Measurements from ENCODE around the gene TUBGCP2. TPM values are rescaled to one million over a fixed set of nuclear protein-coding genes. Genes with fewer than 3 reads are reported as not detected.
A peak's percentile ranks its signal among the peaks of the same experiment; 100 is the strongest.

The TUBGCP2 gene
- polyA plus RNA-seq, 3 donors: 59.2 to 79.8 (median 61.1) TPM

DNA sequence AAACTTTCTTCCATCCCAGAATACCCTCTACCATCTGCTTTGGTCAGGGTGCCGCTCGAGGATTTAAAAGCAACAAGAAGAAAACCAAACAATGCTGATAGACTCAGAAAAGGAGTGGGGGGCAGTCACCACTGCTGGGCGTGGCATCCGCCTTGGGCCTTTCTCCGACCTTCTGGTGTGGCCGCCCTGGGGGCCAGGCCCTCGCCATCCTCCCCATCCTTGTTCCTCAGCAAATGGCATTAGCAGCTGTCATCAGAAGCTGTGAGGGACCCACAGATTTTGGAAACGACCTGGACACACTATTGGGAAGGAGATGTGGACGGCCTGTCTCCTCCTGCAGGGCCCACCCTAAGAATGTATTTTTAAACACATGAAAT, 4.1 kb upstream of the TUBGCP2 start:
- no peak for DNase-seq (ENCODE audit: extremely low read depth in 1 of 11, low read depth in 9 of 11, low spot score in 4 of 11)

DNA sequence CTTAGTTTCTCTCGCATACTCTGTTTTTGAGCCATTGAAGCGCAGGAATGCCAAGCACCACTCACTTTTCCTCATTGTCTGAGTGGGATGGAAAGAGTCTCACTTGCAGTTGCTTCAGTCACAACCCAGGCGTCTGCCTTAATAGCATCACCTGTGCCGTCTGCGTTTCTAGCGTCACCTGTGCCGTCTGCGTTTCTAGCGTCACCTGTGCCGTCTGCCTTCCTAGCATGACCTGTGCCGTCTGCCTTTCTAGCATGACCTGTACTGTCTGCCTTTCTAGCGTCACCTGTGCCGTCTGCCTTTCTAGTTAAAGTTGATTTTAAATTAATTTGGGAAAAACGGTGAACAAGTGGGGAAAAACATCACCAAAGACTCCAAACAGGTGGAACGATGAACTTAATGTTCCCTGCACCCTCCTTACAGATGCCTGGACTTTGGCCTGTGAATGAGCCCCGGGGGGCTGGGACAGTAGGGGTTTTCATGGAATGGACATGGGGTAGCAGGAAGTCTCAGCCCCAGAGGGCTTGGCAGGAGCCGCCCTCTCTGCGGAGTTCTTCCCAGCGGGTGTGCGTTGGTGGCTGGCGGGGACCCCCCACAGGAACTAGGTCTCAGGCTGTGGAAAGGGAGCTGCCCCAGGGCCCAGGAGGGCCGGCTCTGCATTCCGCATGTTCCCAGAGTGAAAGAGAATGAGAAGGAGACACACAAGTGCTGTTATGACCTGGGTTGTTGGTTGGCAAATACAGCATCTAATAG, 3.5 kb upstream of the TUBGCP2 start:
- no peak for DNase-seq (ENCODE audit: extremely low read depth in 1 of 11, low read depth in 9 of 11, low spot score in 4 of 11)

DNA sequence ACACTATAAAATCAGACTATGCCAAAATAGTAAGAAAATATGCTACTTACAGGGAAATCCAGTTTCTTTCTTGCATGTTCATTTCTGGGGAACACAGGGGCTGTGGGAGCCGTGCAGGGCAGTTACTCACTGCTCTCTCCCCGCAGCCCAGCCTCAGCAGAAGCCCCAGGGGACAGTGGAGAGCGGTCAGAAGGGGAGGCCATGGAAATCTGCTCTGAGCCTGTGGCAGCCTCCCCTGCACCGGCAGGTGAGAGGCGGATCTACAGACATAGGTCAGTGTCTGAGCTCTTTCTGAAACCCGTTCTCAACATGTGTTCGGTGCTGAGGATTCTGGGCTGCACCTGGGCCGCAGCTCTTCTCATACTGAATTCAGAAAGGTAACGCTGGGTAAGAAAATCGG, 2.9 kb upstream of the TUBGCP2 start:
- no peak for DNase-seq (ENCODE audit: extremely low read depth in 1 of 11, low read depth in 9 of 11, low spot score in 4 of 11)

DNA sequence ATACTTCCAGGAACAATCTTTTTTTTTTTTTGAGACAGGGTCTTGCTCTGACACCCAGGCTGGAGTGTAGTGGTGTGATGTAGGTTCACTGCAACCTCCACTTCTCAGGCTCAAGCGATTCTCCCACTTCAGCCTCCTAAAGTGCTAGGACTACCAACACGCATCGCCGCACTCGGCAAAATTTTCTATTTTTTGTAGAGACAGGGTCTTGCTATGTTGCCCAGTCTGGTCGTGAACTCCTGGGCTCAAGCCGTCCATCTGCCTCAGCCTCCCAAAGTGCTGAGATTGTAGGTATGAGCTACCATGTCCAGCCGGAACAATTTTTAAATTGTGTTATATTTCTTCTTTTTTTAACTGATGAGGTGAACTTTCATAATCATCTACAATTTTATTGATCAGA, 2.1 kb upstream of the TUBGCP2 start:
- no peak for DNase-seq (ENCODE audit: extremely low read depth in 1 of 11, low read depth in 9 of 11, low spot score in 4 of 11)

DNA sequence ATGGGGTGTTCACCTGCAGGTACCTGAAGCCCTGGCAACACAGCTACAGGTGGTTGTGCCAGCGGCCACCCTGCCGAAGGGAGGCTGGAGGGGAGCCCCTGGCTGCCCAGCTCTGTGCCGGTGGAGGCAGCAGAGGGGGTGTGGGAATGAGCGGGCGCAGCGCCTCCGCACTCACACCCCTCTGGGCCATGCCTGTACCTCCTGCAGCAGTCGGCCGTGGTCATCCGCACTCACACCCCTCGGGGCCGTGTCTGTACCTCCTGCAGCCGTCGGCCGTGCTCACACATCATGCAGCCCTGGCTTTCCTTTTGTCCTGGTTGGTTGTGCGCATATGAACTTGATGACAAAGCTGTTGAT, 1.7 kb upstream of the TUBGCP2 start:
- no peak for DNase-seq (ENCODE audit: extremely low read depth in 1 of 11, low read depth in 9 of 11, low spot score in 4 of 11)

DNA sequence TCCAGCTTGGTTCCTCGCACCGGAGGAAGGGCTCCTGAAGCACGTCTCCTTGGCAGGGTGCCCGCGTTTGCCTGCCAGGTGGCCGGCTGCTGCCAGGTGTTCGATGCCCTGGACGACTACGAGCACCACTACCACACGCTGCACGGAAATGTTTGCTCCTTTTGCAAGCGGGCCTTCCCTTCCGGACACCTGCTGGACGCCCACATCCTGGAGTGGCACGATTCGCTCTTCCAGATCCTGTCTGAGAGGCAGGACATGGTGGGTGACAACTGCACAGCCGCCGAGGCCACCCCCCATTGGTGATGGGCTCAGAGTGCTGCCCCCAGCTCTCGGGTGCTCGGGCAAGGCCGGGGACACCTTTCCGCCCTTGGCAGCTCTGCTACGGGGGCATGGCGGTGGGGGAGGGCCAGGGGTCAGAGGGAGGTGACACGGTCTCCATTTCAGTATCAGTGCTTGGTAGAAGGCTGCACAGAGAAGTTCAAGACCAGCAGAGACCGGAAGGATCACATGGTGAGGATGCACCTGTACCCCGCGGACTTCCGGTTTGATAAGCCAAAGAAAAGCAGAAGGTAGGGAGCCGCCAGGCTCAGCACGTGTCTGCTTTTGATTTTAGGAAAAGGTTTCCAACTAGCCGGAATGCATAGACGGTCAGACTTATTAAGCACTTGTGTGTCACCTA, 1.2 kb upstream of the TUBGCP2 start:
- DNase-seq (ENCODE audit: extremely low read depth in 1 of 11, low read depth in 9 of 11, low spot score in 4 of 11): no peak

DNA sequence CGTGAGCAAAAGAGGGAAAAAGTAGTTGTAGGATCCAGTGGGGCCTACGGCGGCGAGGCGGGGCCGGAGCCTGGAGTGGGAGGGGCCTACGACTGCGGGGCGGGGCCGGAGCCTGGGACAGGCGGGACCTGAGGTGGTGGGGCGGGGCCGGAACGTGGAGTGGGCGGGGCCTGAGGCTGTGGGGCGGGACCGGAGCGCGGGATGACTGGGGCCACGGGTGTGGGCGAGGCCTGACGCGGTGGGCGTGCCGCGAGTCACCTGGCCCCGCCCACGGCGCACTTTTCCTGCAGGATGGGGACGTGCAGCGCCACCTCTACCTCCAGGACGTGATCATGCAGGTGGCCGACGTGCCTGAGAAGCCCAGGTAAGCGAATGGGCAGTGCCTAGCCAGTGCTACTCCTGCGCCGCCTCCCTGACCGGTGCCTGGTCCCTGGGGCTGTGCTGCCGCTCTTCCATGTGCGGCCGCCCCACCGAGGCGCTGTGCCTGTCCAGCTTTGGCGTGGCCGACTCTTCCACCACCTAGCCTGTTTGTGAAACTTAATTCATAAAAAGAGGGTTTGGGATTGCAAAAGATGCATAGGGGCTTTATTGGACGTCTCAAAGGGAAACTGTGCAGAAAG, 538 bp upstream of the TUBGCP2 start:
- peak in 10 of 11 donors; percentile 61 to 82 (median 74) for DNase-seq (ENCODE audit: extremely low read depth in 1 of 11, low read depth in 9 of 11, low spot score in 4 of 11)

DNA sequence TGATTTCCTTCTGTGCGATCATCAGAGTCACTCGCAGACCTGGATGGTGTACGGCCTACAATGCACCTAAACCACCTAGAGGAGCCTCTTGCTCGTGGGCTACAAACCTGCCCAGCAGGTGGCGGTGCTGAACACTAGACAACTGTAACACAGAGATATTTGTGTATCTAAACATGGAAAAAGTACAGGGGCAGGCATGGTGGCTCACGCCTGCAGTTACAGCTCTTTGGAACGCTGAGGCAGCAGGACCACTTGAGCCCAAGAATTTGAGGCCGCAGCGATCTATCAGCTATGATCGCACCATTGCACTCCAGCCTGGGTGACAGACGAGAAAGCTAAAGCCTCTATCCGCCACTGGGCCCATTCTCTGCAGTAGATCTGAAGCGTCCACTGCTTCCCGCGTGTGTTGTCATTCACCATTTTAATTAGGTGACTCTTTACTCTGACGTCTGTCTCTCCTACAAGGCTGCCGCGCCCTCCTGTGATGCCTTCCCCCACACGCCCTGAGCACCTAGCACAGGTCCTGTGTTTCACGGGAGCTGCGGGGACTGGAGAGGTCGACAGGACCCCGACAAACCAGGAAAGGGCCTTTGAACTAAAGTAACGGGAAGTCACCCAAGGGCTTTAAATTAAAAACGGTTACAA, 774 bp downstream of the TUBGCP2 start:
- DNase-seq (ENCODE audit: extremely low read depth in 1 of 11, low read depth in 9 of 11, low spot score in 4 of 11): peak in 8 of 11 donors; percentile 66 to 84 (median 74)

DNA sequence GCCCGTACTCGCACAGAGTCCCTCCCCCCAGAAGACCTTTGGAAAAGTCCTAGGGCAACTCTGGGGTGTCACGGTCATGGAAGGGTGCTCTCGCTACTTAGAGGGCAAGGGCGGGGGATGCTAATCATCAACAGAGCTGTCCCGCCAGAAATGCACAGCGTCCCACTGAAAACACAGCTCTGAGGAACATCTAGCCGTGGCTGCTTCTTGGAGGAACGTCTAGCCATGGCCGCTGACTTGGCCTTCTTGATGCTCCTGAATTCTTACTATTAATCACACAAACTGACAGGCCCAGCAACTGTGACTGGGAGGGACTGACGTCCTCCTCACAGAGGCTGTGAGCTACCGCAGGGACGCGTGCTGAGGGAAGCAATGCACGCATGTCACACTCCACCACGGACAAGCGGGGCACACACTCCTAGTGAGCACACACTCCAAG, 1.7 kb downstream of the TUBGCP2 start:
- DNase-seq (ENCODE audit: extremely low read depth in 1 of 11, low read depth in 9 of 11, low spot score in 4 of 11): no peak

DNA sequence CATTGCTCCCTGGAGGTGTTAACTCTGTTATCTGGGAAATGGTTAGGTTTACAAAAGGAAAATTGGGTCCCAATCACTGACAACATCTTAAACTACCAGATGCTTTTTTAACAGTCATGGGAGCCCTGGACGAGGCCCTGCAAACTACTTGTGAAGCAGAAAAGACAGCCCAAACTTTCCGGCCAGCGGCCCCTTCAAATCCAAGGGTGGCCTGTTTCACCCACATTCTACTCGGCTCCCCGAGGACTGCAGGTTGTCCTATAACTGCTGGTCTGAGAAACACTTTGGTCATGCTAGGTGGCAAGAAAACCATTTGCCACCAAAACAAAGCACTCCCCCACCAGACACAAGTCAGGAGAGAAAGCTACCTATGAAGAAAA, 2.6 kb downstream of the TUBGCP2 start:
- no peak for DNase-seq (ENCODE audit: extremely low read depth in 1 of 11, low read depth in 9 of 11, low spot score in 4 of 11)

DNA sequence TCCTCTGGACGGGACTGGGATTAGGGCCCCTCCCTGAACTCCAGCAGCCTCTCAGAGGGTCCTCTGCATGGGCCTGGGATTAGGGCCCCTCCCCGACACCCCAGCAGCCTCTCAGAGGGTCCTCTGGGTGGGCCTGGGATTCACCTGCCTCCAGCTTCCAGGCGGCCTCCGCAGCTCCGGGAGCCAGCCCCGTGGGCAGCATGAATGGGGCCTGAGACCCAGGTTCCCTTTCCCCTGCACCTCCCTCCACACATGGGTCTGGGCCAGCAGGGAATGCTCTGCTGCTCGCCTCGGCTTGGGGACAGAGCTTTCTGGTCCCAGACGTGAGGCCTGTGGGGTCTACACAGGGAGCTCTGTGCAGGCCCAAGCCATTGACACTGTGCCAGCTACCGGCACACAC, 5.5 kb downstream of the TUBGCP2 start:
- no peak for DNase-seq (ENCODE audit: extremely low read depth in 1 of 11, low read depth in 9 of 11, low spot score in 4 of 11)

DNA sequence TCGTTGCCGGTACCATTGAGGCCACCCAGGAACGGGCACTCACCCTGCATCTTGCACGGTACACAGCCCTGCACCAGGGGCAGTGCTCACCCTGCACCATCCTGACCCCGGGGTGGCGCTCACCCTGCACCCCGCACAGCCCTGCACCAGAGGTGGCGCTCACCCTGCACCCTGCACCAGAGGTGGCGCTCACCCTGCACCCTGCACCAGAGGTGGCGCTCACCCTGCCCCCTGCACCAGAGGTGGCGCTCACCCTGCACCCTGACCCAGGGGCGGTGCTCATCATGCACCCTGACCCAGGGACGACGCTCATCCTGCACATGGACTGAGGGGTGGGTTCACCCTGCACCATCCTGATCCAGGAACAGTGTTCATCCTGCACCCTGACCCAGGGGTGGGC, 6.4 kb downstream of the TUBGCP2 start:
- no peak for DNase-seq (ENCODE audit: extremely low read depth in 1 of 11, low read depth in 9 of 11, low spot score in 4 of 11)

DNA sequence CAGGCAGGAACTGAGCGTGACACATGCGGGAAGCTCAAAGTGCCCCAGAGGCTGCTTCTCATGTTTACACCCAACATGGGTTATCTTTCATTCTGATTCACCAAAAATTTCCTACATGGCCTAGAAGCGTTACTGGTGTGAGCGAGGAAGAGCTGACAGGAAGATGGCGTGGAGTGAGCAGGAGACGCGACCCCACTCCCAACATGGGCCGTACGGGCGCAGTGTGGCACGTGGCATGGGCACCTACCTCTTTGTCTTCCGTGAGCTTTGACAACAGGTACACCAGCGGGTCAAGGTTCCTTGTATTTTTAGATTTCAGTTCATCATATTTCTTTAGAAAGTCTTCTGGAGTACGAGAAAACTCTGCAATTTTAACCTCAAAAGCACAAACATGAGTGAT, 8.9 kb downstream of the TUBGCP2 start:
- no peak for DNase-seq (ENCODE audit: extremely low read depth in 1 of 11, low read depth in 9 of 11, low spot score in 4 of 11)

DNA sequence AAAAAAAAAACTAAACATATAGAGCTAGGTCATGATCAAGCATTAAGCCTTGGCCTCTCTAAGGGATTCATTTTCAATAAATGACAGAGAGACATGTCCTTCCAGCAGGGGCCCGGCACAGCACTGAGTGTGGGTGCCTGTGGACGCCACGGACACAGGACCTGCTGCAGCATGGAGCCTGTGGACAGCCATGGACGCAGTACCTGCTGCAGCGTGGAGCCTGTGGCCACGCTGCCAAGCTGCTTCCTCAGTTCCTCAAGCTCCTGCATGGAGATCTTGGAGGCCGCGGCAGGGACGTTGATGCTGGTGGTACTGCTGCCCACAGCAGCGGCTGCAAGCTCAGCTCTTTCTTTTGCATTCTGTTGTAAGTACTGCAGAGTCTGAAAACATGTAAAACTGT, 9.4 kb downstream of the TUBGCP2 start:
- no peak for DNase-seq (ENCODE audit: extremely low read depth in 1 of 11, low read depth in 9 of 11, low spot score in 4 of 11)

DNA sequence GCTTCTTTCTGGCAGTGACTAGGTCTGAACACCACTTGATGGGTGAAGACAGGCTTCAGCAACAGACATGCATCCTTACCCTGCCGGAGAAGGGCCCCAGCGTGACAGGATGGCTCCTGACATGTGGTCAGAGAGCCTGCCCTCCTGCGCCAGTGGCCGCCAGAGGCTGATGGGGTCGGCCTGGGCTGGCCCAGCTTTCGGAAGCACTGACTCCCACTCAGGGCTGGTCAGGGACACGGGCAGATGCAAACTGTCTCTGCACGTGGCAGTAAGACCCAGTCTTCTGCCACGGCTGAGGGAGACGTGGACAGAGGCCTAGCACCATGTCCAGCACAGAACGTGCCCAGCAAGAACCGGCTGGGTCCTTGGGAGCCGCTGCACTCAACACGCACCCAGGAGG, 10.2 kb downstream of the TUBGCP2 start:
- DNase-seq (ENCODE audit: extremely low read depth in 1 of 11, low read depth in 9 of 11, low spot score in 4 of 11): no peak

DNA sequence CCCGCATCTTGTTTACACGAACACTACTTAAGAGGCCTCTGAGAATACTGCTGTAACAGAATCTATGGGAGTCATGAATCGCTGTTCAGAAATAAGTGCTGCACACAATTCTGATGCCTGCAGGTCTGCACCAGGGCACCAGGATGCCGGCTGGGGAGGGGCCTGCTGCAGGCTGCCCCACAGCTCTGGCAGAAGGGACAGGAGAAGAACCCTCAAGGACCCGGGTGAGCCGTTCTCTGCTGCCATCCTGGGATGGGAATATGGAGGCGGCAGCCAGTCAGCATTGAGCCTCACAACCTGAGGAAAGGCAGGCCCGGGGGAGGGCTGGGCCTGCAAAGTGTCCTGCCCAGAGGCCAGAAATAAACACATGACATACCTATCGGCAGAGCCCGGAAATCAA, 11.2 kb downstream of the TUBGCP2 start:
- DNase-seq (ENCODE audit: extremely low read depth in 1 of 11, low read depth in 9 of 11, low spot score in 4 of 11): no peak

DNA sequence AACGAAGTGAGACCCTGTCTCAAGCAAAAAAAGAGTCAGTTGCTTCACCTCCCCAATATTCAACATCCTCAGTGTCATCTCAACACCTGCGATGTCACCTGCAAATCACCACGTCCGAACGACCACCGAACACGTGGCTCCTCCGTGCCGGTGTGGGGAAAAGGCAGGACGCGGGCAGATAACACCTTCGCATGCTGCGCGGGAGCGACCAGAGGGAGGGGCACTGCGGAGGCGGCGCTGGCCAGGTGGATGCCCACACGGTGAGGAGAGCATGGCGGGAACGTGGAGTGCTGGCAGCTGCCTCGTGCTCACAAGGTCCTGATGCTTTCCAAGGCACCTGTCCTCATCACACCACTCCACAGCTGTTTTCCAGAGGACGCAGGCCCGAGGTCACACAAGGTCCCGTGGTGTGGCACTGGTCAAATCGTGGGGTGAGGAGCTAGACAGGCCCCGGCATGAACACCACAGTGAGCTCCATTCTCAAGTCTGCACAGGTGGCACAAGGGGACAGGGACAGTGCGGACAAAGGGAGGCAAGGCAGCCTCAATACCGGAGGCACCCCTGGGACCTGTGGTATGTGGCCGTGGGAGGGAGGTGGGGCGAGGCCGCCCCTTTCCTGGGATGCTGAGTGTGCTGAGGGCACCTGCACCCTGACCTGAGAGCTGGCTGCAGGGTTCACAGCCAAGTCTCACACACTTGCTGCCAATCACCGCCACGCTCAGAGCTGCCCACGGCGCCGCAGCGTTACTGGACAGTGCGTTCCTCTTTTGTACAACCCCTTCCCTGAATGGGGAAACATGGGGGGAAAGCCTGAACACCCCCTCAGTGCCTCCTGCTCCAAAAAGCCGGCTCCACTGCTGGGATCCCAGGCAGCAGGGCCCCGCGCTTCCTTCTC, 13.0 kb downstream of the TUBGCP2 start:
- DNase-seq (ENCODE audit: extremely low read depth in 1 of 11, low read depth in 9 of 11, low spot score in 4 of 11): no peak

DNA sequence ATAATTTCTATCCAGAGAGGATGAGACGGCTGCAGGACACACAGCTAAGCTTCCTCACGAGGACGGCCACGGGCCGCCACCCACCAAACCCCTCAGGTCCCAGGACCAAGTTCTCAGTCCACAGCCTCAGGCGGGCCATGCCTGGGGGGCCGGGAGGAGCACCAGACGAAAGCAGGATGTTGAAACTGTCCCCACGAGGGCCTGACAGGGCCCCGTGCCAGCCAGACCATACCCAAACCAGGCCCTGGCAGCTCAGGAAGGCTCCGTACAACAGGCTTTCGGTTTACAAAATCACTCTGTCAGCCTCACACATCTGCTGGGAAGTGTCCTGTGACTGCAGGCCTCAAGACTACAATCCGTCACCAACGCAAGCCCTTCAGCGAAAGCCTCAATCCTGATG, 14.5 kb downstream of the TUBGCP2 start:
- DNase-seq (ENCODE audit: extremely low read depth in 1 of 11, low read depth in 9 of 11, low spot score in 4 of 11): no peak

DNA sequence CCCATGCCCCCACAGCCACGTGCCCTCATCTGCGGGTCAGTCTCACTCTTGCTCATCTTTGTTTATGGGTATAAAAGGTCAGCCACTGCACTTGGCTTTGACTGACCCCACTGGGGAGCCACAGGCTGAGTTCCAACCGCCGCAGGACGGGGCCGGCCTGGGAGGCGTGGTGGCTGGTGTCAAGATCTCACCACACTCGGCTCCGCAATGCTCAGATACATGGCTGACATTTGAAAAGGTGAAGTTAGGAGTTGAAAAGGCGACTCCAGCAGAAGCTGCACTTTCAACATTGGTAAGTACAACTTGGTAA, 14.9 kb downstream of the TUBGCP2 start:
- no peak for DNase-seq (ENCODE audit: extremely low read depth in 1 of 11, low read depth in 9 of 11, low spot score in 4 of 11)
